ENCODE measurements around the gene TRIM7.

DNA sequence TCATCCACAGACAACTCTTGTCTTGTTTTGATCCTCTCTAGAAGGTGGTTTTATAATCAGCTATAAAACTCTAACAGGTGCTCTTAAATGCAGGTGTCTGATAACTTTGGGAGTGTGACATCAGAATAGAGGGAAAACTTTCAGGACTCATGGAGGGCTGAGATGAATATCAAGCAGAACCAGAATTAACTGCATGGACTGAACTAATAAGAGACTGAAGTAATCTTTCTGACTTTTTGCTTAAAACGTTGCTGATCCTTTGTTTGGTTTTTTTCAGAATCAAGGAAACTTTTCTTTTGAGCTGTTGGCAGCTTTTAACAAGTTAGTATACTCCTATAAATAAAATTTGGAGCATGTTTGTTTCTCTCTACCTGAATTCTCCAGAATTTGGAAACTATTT lies 59.9 kb downstream of the TRIM7 start:
- TF ChIP-seq CTCF (conservative IDR thresholded peaks at IDR 0.05 in 1 of 2, IDR thresholded peaks at IDR 0.05 in 1 of 2; ENCODE audit: low read depth in 1 of 2, low read length in 2 of 2) (no peak), EZH2 (IDR thresholded peaks at IDR 0.05; ENCODE audit: low read length, missing control alignments) (no peak)

All from fibroblast of lung (primary cell).